ENCODE data around the gene WDPCP. TPM values are rescaled to one million over a fixed set of nuclear protein-coding genes. Genes with fewer than 3 reads are reported as not detected.
"Not testable (repeated sequence)": the region's sequence is repeated elsewhere in the genome, so short reads cannot be mapped to it uniquely, and the experiment has no call there.

The WDPCP gene
- polyA plus RNA-seq, 1 donor = 4.8 TPM

- H3K4me3 ChIP-seq (ENCODE audit: low read length) = no peak overlapping the region
- H3K36me3 ChIP-seq (ENCODE audit: control insufficient read depth, insufficient read depth, low read length) = no peaks in the 10 kb centered on the region
- no peaks in the 10 kb centered on the region for H3K27me3 ChIP-seq (ENCODE audit: control insufficient read depth, insufficient read depth, low read length)
- no peaks in the 10 kb centered on the region for H3K9me3 ChIP-seq (ENCODE audit: control insufficient read depth, low read depth, low read length)
- H3K27ac ChIP-seq (ENCODE audit: low read length) = no peak overlapping the region
- no CpG with 5 or more reads among the region's 3 CpGs for WGBS (ENCODE audit: insufficient coverage, low lambda C conversion rate)
- DNase-seq = no peak
- H3K4me1 ChIP-seq (ENCODE audit: control insufficient read depth, insufficient read depth, low read length) = no peaks in the 10 kb centered on the region
Measured at GRCh38 chr2:63477686-63478085, 110.6 kb downstream of the WDPCP start.

- H3K9me3 ChIP-seq (ENCODE audit: control insufficient read depth, low read depth, low read length); H3K4me3 ChIP-seq (ENCODE audit: low read length); H3K36me3 ChIP-seq (ENCODE audit: control insufficient read depth, insufficient read depth, low read length); H3K4me1 ChIP-seq (ENCODE audit: control insufficient read depth, insufficient read depth, low read length); DNase-seq; H3K27me3 ChIP-seq (ENCODE audit: control insufficient read depth, insufficient read depth, low read length); H3K27ac ChIP-seq (ENCODE audit: low read length): not testable (repeated sequence)
- 80% methylated on average over 1 of the region's 1 CpG for WGBS (ENCODE audit: insufficient coverage, low lambda C conversion rate)
Measured at GRCh38 chr2:63469313-63469712, 119.0 kb downstream of the WDPCP start.

GRCh38 chr2:63465633-63466032 lies 122.6 kb downstream of the WDPCP start:
- H3K27me3 ChIP-seq (ENCODE audit: control insufficient read depth, insufficient read depth, low read length) = no peaks in the 10 kb centered on the region
- no peak overlapping the region for H3K4me3 ChIP-seq (ENCODE audit: low read length)
- no CpG with 5 or more reads among the region's 1 CpG for WGBS (ENCODE audit: insufficient coverage, low lambda C conversion rate)
- H3K4me1 ChIP-seq (ENCODE audit: control insufficient read depth, insufficient read depth, low read length) = no peaks in the 10 kb centered on the region
- no peak overlapping the region for H3K27ac ChIP-seq (ENCODE audit: low read length)
- no peaks in the 10 kb centered on the region for H3K36me3 ChIP-seq (ENCODE audit: control insufficient read depth, insufficient read depth, low read length)
- no peaks in the 10 kb centered on the region for H3K9me3 ChIP-seq (ENCODE audit: control insufficient read depth, low read depth, low read length)
- no peak for DNase-seq

- Histone ChIP-seq H3K4me3 (ENCODE audit: low read length) (no peak overlapping the region), H3K27ac (ENCODE audit: low read length) (no peak overlapping the region), H3K9me3 (ENCODE audit: control insufficient read depth, low read depth, low read length) (peaks cover 3% of the 10 kb centered on the region), H3K36me3 (ENCODE audit: control insufficient read depth, insufficient read depth, low read length) (no peaks in the 10 kb centered on the region), H3K27me3 (ENCODE audit: control insufficient read depth, insufficient read depth, low read length) (no peaks in the 10 kb centered on the region), H3K4me1 (ENCODE audit: control insufficient read depth, insufficient read depth, low read length) (no peaks in the 10 kb centered on the region)
- no peak for DNase-seq
Measured at GRCh38 chr2:63463142-63463541, 125.1 kb downstream of the WDPCP start.

GRCh38 chr2:63446658-63447057 lies 141.6 kb downstream of the WDPCP start:
- no CpG with 5 or more reads among the region's 1 CpG for WGBS (ENCODE audit: insufficient coverage, low lambda C conversion rate)
- H3K4me3 ChIP-seq (ENCODE audit: low read length) = no peak overlapping the region
- DNase-seq = no peak
- H3K36me3 ChIP-seq (ENCODE audit: control insufficient read depth, insufficient read depth, low read length) = no peaks in the 10 kb centered on the region
- no peaks in the 10 kb centered on the region for H3K27me3 ChIP-seq (ENCODE audit: control insufficient read depth, insufficient read depth, low read length)
- no peak overlapping the region for H3K27ac ChIP-seq (ENCODE audit: low read length)
- no peaks in the 10 kb centered on the region for H3K9me3 ChIP-seq (ENCODE audit: control insufficient read depth, low read depth, low read length)
- no peaks in the 10 kb centered on the region for H3K4me1 ChIP-seq (ENCODE audit: control insufficient read depth, insufficient read depth, low read length)

- H3K4me3 ChIP-seq (ENCODE audit: low read length) = no peak overlapping the region
- no peak overlapping the region for H3K27ac ChIP-seq (ENCODE audit: low read length)
- no peaks in the 10 kb centered on the region for H3K9me3 ChIP-seq (ENCODE audit: control insufficient read depth, low read depth, low read length)
- DNase-seq = no peak
- 85% methylated on average over 4 of the region's 6 CpGs for WGBS (ENCODE audit: insufficient coverage, low lambda C conversion rate)
- H3K4me1 ChIP-seq (ENCODE audit: control insufficient read depth, insufficient read depth, low read length) = no peaks in the 10 kb centered on the region
- no peaks in the 10 kb centered on the region for H3K27me3 ChIP-seq (ENCODE audit: control insufficient read depth, insufficient read depth, low read length)
- no peaks in the 10 kb centered on the region for H3K36me3 ChIP-seq (ENCODE audit: control insufficient read depth, insufficient read depth, low read length)
Measured at GRCh38 chr2:63444565-63445288, 143.6 kb downstream of the WDPCP start.

DNA sequence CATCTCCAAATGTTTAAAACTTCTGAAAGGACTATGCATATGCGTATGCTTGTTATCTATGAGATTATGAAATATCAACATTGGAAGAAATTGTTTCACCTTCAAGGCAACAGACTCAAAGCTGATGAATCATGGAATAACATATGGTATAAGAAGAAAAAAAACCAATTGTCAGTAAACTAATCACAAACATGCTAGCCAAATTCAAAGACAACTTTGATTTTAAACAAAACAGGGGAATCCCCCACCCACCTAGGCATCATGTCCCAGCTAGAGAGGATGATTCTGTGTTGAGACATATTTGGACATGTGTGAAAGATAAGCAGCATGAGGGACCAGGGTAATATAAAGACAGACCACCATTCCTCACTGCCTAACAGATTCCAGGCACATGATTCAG lies 147.7 kb downstream of the WDPCP start:
- no CpG with 5 or more reads among the region's 1 CpG for WGBS (ENCODE audit: insufficient coverage, low lambda C conversion rate)
- no peaks in the 10 kb centered on the region for H3K9me3 ChIP-seq (ENCODE audit: control insufficient read depth, low read depth, low read length)
- no peaks in the 10 kb centered on the region for H3K36me3 ChIP-seq (ENCODE audit: control insufficient read depth, insufficient read depth, low read length)
- no peaks in the 10 kb centered on the region for H3K27me3 ChIP-seq (ENCODE audit: control insufficient read depth, insufficient read depth, low read length)
- H3K27ac ChIP-seq (ENCODE audit: low read length) = no peak overlapping the region
- H3K4me1 ChIP-seq (ENCODE audit: control insufficient read depth, insufficient read depth, low read length) = no peaks in the 10 kb centered on the region
- no peak overlapping the region for H3K4me3 ChIP-seq (ENCODE audit: low read length)
- no peak for DNase-seq

DNA sequence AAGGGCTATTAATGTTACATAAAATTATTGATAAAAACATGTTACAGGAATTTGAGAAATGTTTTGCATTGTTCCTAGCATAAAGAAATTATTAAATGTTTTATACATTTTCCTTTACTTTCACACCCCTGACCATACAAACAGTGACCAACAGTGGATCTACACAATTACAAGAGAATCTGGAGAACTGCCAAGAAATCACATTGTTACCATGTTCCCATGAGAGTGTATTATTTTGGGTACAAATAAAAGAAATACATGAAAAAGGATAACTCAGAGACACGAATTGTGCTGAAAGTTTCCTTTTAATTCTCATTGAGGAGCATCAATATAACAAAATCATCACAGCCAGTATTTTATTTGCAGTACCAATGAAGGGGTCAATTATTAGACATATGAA lies 150.1 kb downstream of the WDPCP start:
- Histone ChIP-seq H3K27ac (ENCODE audit: low read length) (no peak overlapping the region), H3K9me3 (ENCODE audit: control insufficient read depth, low read depth, low read length) (no peaks in the 10 kb centered on the region), H3K4me1 (ENCODE audit: control insufficient read depth, insufficient read depth, low read length) (no peaks in the 10 kb centered on the region), H3K36me3 (ENCODE audit: control insufficient read depth, insufficient read depth, low read length) (no peaks in the 10 kb centered on the region), H3K4me3 (ENCODE audit: low read length) (no peak overlapping the region), H3K27me3 (ENCODE audit: control insufficient read depth, insufficient read depth, low read length) (no peaks in the 10 kb centered on the region)
- WGBS (ENCODE audit: insufficient coverage, low lambda C conversion rate) = no CpG with 5 or more reads among the region's 1 CpG
- DNase-seq = no peak

- DNase-seq = no peak
- no peak overlapping the region for H3K27ac ChIP-seq (ENCODE audit: low read length)
- no peaks in the 10 kb centered on the region for H3K4me1 ChIP-seq (ENCODE audit: control insufficient read depth, insufficient read depth, low read length)
- H3K4me3 ChIP-seq (ENCODE audit: low read length) = no peak overlapping the region
- H3K36me3 ChIP-seq (ENCODE audit: control insufficient read depth, insufficient read depth, low read length) = no peaks in the 10 kb centered on the region
- H3K27me3 ChIP-seq (ENCODE audit: control insufficient read depth, insufficient read depth, low read length) = no peaks in the 10 kb centered on the region
- no peaks in the 10 kb centered on the region for H3K9me3 ChIP-seq (ENCODE audit: control insufficient read depth, low read depth, low read length)
Measured at GRCh38 chr2:63436488-63436887, 151.8 kb downstream of the WDPCP start.

- H3K27me3 ChIP-seq (ENCODE audit: control insufficient read depth, insufficient read depth, low read length) = no peaks in the 10 kb centered on the region
- H3K9me3 ChIP-seq (ENCODE audit: control insufficient read depth, low read depth, low read length) = no peaks in the 10 kb centered on the region
- no peak overlapping the region for H3K27ac ChIP-seq (ENCODE audit: low read length)
- H3K4me3 ChIP-seq (ENCODE audit: low read length) = no peak overlapping the region
- H3K36me3 ChIP-seq (ENCODE audit: control insufficient read depth, insufficient read depth, low read length) = no peaks in the 10 kb centered on the region
- WGBS (ENCODE audit: insufficient coverage, low lambda C conversion rate) = no CpG with 5 or more reads among the region's 1 CpG
- no peaks in the 10 kb centered on the region for H3K4me1 ChIP-seq (ENCODE audit: control insufficient read depth, insufficient read depth, low read length)
- DNase-seq = no peak
Measured at GRCh38 chr2:63435070-63435469, 153.2 kb downstream of the WDPCP start.
